AG04450 (cell line): ENCODE results near the gene SEC14L1. TPM values are rescaled to one million over a fixed set of nuclear protein-coding genes. Genes with fewer than 3 reads are reported as not detected.
A peak's percentile ranks its signal among the peaks of the same experiment; 100 is the strongest.

ENCODE experiments used
- CTCF ChIA-PET: fragments of 300-600, 350-600 bp; formaldehyde crosslinking; extraction: SDS; loops from one replicate; lab custom pipeline; 2022; ENCODE audit warnings: antibody characterized with exemption, inconsistent platforms; lab: Charles Lee
- POLR2A ChIA-PET: fragments of 350-600 bp; formaldehyde crosslinking; extraction: SDS; loops from one replicate; lab custom pipeline; 2021; ENCODE audit warnings: antibody characterized with exemption, inconsistent platforms; lab: Yijun Ruan, JAX
- DNase-seq: peaks from one replicate; pipeline ENCODE4 v3.0.0-alpha.2; 2011; ENCODE audit warnings: low read depth, low spot score
- H3K27ac ChIP-seq: one replicate; pipeline ENCODE4 v1.5.1; 2012; ENCODE audit warnings: low read depth, low read length, control low read depth
- H3K27me3 ChIP-seq: one replicate; pipeline ENCODE4 v1.6.0; 2012; ENCODE audit warnings: low read length; ENCODE audit not compliant: control insufficient read depth, insufficient read depth
- H3K4me3 ChIP-seq: 2 replicates; pipeline ENCODE4 v1.5.1; 2011; ENCODE audit warnings: mild to moderate bottlenecking, low read depth, low read length, control low read depth
- H3K9me3 ChIP-seq: 2 replicates; pipeline ENCODE4 v1.5.1; 2012; ENCODE audit warnings: low read length; ENCODE audit not compliant: control insufficient read depth, insufficient read depth
- polyA plus RNA-seq: library from polyadenylated mRNA; depleted of rRNA; stranded (reverse); fragments of >200 nt; gene quantifications from 2 replicates; pipeline ENCODE4 v1.2.3, GENCODE V29; 2011
- TF ChIP-seq, protein P1 (sequence below): IDR thresholded peaks from 2 replicates; pipeline ENCODE4 v1.5.1; 2011; ENCODE audit warnings: low read depth, low read length, control low read depth, inconsistent platforms

Gene SEC14L1
- polyA plus RNA-seq, 1 experiment: 38.7 TPM

DNA sequence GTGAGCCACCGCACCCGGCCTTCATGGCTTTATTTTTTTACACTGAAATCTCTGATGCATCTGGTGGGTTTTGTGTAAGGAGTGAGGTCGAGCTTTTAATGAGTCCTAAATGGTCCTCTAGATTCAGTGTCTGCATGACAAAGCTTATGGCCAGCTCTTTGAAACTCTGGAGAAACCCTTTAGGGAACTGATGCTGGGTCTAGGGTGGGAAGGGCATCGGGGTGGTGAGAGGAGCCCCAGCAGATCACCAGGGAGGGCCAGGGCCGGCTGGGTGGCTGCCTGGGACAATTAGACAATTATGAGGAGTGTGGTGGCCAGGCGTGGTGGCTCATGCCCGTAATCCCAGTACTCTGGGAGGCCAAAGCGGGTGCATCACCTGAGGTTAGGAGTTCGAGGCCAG is 93.9 kb downstream of the SEC14L1 start:
- Histone ChIP-seq H3K4me3 (no peak overlapping the region), H3K9me3 (peaks cover 20% of the 10 kb centered on the region), H3K27me3 (no peaks in the 10 kb centered on the region), H3K27ac (peak overlapping the region; percentile 90)
- ChIA-PET POLR2A (interaction anchor here (1.3 kb wide), 1 partner anchor 146 kb away, joined by 9 read pairs; no protein-coding TSS in a partner anchor), CTCF (interaction anchor here (0.7 to 4.1 kb wide), 5 partner anchors 13 to 224 kb away, joined by 3 to 30 read pairs (median 3); no protein-coding TSS in a partner anchor)
- TF ChIP-seq, protein P1, sequence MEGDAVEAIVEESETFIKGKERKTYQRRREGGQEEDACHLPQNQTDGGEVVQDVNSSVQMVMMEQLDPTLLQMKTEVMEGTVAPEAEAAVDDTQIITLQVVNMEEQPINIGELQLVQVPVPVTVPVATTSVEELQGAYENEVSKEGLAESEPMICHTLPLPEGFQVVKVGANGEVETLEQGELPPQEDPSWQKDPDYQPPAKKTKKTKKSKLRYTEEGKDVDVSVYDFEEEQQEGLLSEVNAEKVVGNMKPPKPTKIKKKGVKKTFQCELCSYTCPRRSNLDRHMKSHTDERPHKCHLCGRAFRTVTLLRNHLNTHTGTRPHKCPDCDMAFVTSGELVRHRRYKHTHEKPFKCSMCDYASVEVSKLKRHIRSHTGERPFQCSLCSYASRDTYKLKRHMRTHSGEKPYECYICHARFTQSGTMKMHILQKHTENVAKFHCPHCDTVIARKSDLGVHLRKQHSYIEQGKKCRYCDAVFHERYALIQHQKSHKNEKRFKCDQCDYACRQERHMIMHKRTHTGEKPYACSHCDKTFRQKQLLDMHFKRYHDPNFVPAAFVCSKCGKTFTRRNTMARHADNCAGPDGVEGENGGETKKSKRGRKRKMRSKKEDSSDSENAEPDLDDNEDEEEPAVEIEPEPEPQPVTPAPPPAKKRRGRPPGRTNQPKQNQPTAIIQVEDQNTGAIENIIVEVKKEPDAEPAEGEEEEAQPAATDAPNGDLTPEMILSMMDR: no peak
- no peak for DNase-seq

DNA sequence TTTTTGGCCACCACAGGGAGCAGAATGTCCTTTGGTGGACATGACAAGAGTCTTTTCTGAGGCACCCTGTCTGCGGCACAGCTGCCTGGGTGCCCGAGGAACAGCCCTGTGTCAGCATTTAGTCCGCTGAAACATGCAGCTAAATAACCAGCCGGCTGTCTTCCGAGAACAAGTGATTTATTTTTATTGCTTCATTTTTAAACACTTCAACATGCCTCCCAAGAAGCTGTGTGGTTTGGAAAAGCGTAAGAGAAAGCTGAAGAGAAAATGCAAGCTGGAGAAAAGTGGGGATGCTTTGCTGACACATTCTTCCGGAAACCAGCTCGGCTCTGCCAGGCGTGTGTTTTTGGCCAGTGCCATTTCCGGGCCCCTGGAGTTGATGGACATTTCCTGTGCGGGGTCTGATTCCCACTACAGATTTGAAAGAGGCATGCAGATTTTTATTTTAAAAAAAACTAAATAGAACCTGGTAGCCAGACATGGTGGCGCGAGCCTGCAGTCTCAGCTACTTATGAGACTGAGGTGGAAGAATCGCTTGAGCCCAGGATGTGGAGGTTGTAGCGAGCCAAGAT is 94.7 kb downstream of the SEC14L1 start:
- Histone ChIP-seq H3K27ac (peak overlapping the region; percentile 90), H3K9me3 (peaks cover 15% of the 10 kb centered on the region), H3K4me3 (peak overlapping the region; percentile 46), H3K27me3 (no peaks in the 10 kb centered on the region)
- ChIA-PET CTCF (interaction anchor here (0.7 to 4.1 kb wide), 4 partner anchors 8 to 148 kb away, joined by 3 to 30 read pairs (median 4); no protein-coding TSS in a partner anchor), POLR2A (interaction anchor here (0.5 to 1.5 kb wide), 8 partner anchors 18 to 573 kb away, joined by 3 to 9 read pairs (median 3); no protein-coding TSS in a partner anchor)
- DNase-seq: peak; percentile 80
- TF ChIP-seq, protein P1: no peak

- no peak for DNase-seq
- H3K9me3 ChIP-seq: peaks cover 10% of the 10 kb centered on the region
These were observed 96.7 kb downstream of the SEC14L1 start for GRCh38 chr17:77237232-77238008.

DNA sequence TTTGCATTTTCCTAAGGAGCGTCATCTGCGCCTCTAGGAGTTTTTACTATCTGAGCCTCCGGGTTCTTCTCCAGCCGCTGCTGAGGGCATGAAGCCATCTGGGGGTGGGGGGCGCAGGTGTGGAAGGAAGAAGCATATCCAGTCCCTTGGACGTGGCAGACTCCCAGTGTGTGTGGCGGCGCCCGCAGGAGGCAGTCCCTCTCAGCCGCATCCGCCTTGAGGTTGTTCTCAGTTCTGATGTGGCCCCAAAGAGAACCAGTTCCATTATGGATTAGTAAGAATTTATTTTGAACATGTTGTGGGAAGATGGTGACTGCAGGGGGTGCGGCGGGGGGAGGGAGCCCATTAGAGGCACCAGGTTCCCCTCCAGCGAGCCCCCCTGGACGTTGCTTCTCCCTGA is 100.2 kb downstream of the SEC14L1 start:
- ChIA-PET POLR2A (no interaction called here), CTCF (interaction anchor here (0.5 to 0.6 kb wide), 2 partner anchors 156 to 186 kb away, joined by 3 to 7 read pairs; no protein-coding TSS in a partner anchor)
- Histone ChIP-seq H3K9me3 (no peaks in the 10 kb centered on the region; the same call in 1 of the 2 replicates), H3K4me3 (no peak overlapping the region), H3K27ac (no peak overlapping the region), H3K27me3 (no peaks in the 10 kb centered on the region)
- TF ChIP-seq, protein P1: no peak
- no peak for DNase-seq

More at GRCh38 chr17:77237232-77238008, 96.7 kb downstream of the SEC14L1 start:
- TF ChIP-seq, protein P1: no peak
- Histone ChIP-seq H3K27me3 (no peaks in the 10 kb centered on the region), H3K4me3 (no peak overlapping the region), H3K27ac (no peak overlapping the region)
- ChIA-PET CTCF (interaction anchor here (0.7 to 4.1 kb wide), 2 partner anchors 148 to 149 kb away, joined by 6 to 30 read pairs; no protein-coding TSS in a partner anchor), POLR2A (no interaction called here)
